NCI-H2081 treated with DMSO at 0.1 percent for 48 hours (cell line): ENCODE measurements around the gene DPM2.

Source experiments
- DNase-seq: peaks from one replicate; lab custom pipeline; 2025; lab: John Stamatoyannopoulos, UW

DPM2 gene

GRCh38 chr9:127936347-127936852, 1.3 kb downstream of the DPM2 start:
- DNase-seq: no peak

- no peak for DNase-seq
Observed at GRCh38 chr9:127935765-127936221, 1.9 kb downstream of the DPM2 start.

GRCh38 chr9:127934986-127935385, 2.7 kb downstream of the DPM2 start:
- no peak for DNase-seq

- DNase-seq: no peak
Observed at GRCh38 chr9:127934248-127934647, 3.4 kb downstream of the DPM2 start.

GRCh38 chr9:127931092-127931881, 6.4 kb downstream of the DPM2 start:
- DNase-seq: no peak

- DNase-seq: no peak
Observed at GRCh38 chr9:127930231-127931091, 7.2 kb downstream of the DPM2 start, which contains the start of gene PIP5KL1. TSS of gene PIP5KL1 (minus strand) at chr9:127930777. CDS start at chr9:127930752, 25 bp downstream.

- no peak for DNase-seq
Observed at GRCh38 chr9:127929625-127929979, 8.1 kb downstream of the DPM2 start.

GRCh38 chr9:127928676-127929624, 8.7 kb downstream of the DPM2 start:
- DNase-seq: no peak

GRCh38 chr9:127927988-127928675, 9.5 kb downstream of the DPM2 start:
- no peak for DNase-seq

GRCh38 chr9:127927201-127927987, 10.3 kb downstream of the DPM2 start:
- no peak for DNase-seq

GRCh38 chr9:127926906-127927200, 10.8 kb downstream of the DPM2 start:
- DNase-seq: no peak

- DNase-seq: no peak
Observed at GRCh38 chr9:127925959-127926905, 11.4 kb downstream of the DPM2 start.

- no peak for DNase-seq
Observed at GRCh38 chr9:127924736-127925444, 12.8 kb downstream of the DPM2 start.

- no peak for DNase-seq
Observed at GRCh38 chr9:127923771-127924170, 13.9 kb downstream of the DPM2 start.

- no peak for DNase-seq
Observed at GRCh38 chr9:127923046-127923445, 14.6 kb downstream of the DPM2 start.

GRCh38 chr9:127921557-127922120, 16.0 kb downstream of the DPM2 start:
- no peak for DNase-seq

GRCh38 chr9:127920794-127921193, 16.9 kb downstream of the DPM2 start:
- no peak for DNase-seq

GRCh38 chr9:127919253-127919815, 18.3 kb downstream of the DPM2 start:
- DNase-seq: no peak
